ENCODE measurements around the gene ARTN. TPM values are rescaled to one million over a fixed set of nuclear protein-coding genes. Genes with fewer than 3 reads are reported as not detected.

The ARTN gene
- total RNA-seq, 1 experiment from 2014 or later: not detected

DNA sequence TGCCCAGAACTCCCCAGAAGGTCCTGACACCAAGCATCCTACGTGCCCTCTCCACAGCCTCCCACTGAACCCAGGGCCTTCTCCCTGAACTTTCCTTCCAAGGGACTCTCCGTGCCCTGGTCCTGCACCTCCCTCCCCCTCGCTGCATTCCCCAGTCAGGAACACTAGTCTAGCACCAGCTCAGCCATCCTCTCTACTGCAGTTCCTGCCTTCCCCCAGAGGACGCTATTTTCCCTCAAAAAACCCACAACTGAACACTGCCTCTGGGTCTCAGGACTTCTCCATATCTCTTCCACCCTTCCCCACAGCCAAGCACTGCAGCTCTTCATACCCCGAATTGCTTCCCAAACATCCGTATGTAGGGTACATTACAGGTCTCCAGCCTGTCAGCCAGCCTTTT, 12.6 kb upstream of the ARTN start:
- H3K4me1 ChIP-seq: no peaks in the 10 kb centered on the region
- BruUV-seq (replicated peaks): no TSS peak
- ChIA-PET CTCF (no interaction called here), POLR2A (no interaction called here)
- Mint-ChIP-seq H3K4me1 (ENCODE audit: low read depth, unreplicated experiment) (peaks cover 8% of the 10 kb centered on the region), H3K9me3 (ENCODE audit: unreplicated experiment) (no peaks in the 10 kb centered on the region), H3K27ac (ENCODE audit: unreplicated experiment) (peak overlapping the region; percentile 43), H3K36me3 (ENCODE audit: insufficient read depth, unreplicated experiment) (no peaks in the 10 kb centered on the region), H3K4me3 (ENCODE audit: unreplicated experiment) (no peak overlapping the region), H3K27me3 (ENCODE audit: insufficient read depth, unreplicated experiment) (no peaks in the 10 kb centered on the region)
- intact Hi-C loops (cut with micrococcal nuclease; ENCODE audit: unreplicated experiment): no loop called here
- H3K4me3 ChIP-seq (ENCODE audit: low read depth, low read length): no peak overlapping the region
- no peak for DNase-seq
- no peaks in the 10 kb centered on the region for H3K9me3 ChIP-seq
- no peaks in the 10 kb centered on the region for H3K27me3 ChIP-seq (replicated peaks; ENCODE audit: control insufficient read depth, insufficient read depth, low read length)
- TF ChIP-seq, protein P1, sequence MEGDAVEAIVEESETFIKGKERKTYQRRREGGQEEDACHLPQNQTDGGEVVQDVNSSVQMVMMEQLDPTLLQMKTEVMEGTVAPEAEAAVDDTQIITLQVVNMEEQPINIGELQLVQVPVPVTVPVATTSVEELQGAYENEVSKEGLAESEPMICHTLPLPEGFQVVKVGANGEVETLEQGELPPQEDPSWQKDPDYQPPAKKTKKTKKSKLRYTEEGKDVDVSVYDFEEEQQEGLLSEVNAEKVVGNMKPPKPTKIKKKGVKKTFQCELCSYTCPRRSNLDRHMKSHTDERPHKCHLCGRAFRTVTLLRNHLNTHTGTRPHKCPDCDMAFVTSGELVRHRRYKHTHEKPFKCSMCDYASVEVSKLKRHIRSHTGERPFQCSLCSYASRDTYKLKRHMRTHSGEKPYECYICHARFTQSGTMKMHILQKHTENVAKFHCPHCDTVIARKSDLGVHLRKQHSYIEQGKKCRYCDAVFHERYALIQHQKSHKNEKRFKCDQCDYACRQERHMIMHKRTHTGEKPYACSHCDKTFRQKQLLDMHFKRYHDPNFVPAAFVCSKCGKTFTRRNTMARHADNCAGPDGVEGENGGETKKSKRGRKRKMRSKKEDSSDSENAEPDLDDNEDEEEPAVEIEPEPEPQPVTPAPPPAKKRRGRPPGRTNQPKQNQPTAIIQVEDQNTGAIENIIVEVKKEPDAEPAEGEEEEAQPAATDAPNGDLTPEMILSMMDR (IDR thresholded peaks at IDR 0.05; ENCODE audit: insufficient read depth in 1 of 2, low read depth in 1 of 2, low read length in 1 of 2, severe bottlenecking in 1 of 2, unreplicated experiment in 1 of 2): no peak
- H3K36me3 ChIP-seq (ENCODE audit: control insufficient read depth, insufficient read depth, low read length): no peaks in the 10 kb centered on the region

- Mint-ChIP-seq H3K9me3 (ENCODE audit: unreplicated experiment) (no peaks in the 10 kb centered on the region), H3K27me3 (ENCODE audit: insufficient read depth, unreplicated experiment) (no peaks in the 10 kb centered on the region), H3K4me3 (ENCODE audit: unreplicated experiment) (no peak overlapping the region), H3K4me1 (ENCODE audit: low read depth, unreplicated experiment) (peaks cover 8% of the 10 kb centered on the region), H3K27ac (ENCODE audit: unreplicated experiment) (no peak overlapping the region), H3K36me3 (ENCODE audit: insufficient read depth, unreplicated experiment) (no peaks in the 10 kb centered on the region)
- POLR2A ChIA-PET: no interaction called here
- Histone ChIP-seq H3K4me1 (no peaks in the 10 kb centered on the region), H3K27me3 (replicated peaks; ENCODE audit: control insufficient read depth, insufficient read depth, low read length) (no peaks in the 10 kb centered on the region), H3K36me3 (ENCODE audit: control insufficient read depth, insufficient read depth, low read length) (no peaks in the 10 kb centered on the region), H3K9me3 (no peaks in the 10 kb centered on the region), H3K4me3 (ENCODE audit: low read depth, low read length) (no peak overlapping the region)
- TF ChIP-seq, protein P1 (IDR thresholded peaks at IDR 0.05; ENCODE audit: insufficient read depth in 1 of 2, low read depth in 1 of 2, low read length in 1 of 2, severe bottlenecking in 1 of 2, unreplicated experiment in 1 of 2): no peak
- CTCF ChIA-PET: interaction anchor here (0.9 kb wide), 1 partner anchor 10 kb away, joined by 3 read pairs; no protein-coding TSS in a partner anchor
- no peak for DNase-seq
- no TSS peak for BruUV-seq (replicated peaks)
- intact Hi-C loops (cut with micrococcal nuclease; ENCODE audit: unreplicated experiment): no loop called here
These were observed 9.1 kb upstream of the ARTN start for GRCh38 chr1:43924516-43924915.

DNA sequence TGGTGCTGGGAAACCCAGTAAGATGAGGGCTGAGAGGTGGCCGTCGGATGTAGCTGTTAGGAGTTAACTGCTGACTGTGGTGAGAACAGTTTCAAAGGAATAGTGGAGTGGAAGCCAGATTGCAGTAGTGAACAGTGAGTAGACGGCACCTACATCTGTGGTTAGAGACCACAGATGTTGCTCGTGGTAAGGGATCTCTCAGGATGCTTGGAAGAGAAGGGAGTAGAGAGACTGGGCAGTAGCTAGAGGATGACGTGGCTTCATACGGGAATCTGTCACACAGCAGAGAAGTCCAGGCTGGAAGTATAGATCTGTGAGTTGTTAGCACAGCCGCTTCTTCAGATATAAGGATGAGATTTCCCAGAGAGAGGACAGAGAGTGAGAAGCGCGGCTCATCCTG, 7.8 kb upstream of the ARTN start:
- Histone ChIP-seq H3K4me3 (ENCODE audit: low read depth, low read length) (no peak overlapping the region), H3K4me1 (no peaks in the 10 kb centered on the region), H3K9me3 (no peaks in the 10 kb centered on the region), H3K36me3 (ENCODE audit: control insufficient read depth, insufficient read depth, low read length) (no peaks in the 10 kb centered on the region), H3K27me3 (replicated peaks; ENCODE audit: control insufficient read depth, insufficient read depth, low read length) (no peaks in the 10 kb centered on the region)
- TF ChIP-seq, protein P1 (IDR thresholded peaks at IDR 0.05; ENCODE audit: insufficient read depth in 1 of 2, low read depth in 1 of 2, low read length in 1 of 2, severe bottlenecking in 1 of 2, unreplicated experiment in 1 of 2): no peak
- no peak for DNase-seq
- Mint-ChIP-seq H3K9me3 (ENCODE audit: unreplicated experiment) (no peaks in the 10 kb centered on the region), H3K27ac (ENCODE audit: unreplicated experiment) (no peak overlapping the region), H3K4me3 (ENCODE audit: unreplicated experiment) (no peak overlapping the region), H3K27me3 (ENCODE audit: insufficient read depth, unreplicated experiment) (no peaks in the 10 kb centered on the region), H3K4me1 (ENCODE audit: low read depth, unreplicated experiment) (peaks cover 8% of the 10 kb centered on the region), H3K36me3 (ENCODE audit: insufficient read depth, unreplicated experiment) (no peaks in the 10 kb centered on the region)
- intact Hi-C loops (cut with micrococcal nuclease; ENCODE audit: unreplicated experiment): no loop called here
- CTCF ChIA-PET: interaction anchor here (0.7 kb wide), 1 partner anchor 162 kb away, joined by 3 read pairs; no protein-coding TSS in a partner anchor
- BruUV-seq (replicated peaks): no TSS peak
- POLR2A ChIA-PET: no interaction called here
